Prostate gland (tissue), 2 donors: ENCODE data around the gene VCAN.

Experiments used
- POLR2A ChIP-seq: fragments of 450-650 bp; IDR thresholded peaks from one replicate; pipeline ENCODE4 v1.6.1; 2016; ENCODE audit warnings: antibody characterized with exemption, mild to moderate bottlenecking
- POLR2AphosphoS5 ChIP-seq: sonication (generic); formaldehyde crosslinking; IDR thresholded peaks from one replicate; pipeline ENCODE4 v1.6.1; 2017; ENCODE audit warnings: antibody characterized with exemption
- TF ChIP-seq, protein P1 (sequence below), 4 experiments: fragments of 200-600 bp in 2 of 4; fragments of 450-650 bp in 2 of 4; sonication (generic) in 2 of 4; IDR thresholded peaks; 1 replicate in 3 of 4; 2 replicates in 1 of 4; pipeline ENCODE4 v1.5.1; 2016 to 2019; ENCODE audit warnings: antibody characterized with exemption in 4 of 4, mild to moderate bottlenecking in 2 of 4, moderate library complexity in 2 of 4

DNA sequence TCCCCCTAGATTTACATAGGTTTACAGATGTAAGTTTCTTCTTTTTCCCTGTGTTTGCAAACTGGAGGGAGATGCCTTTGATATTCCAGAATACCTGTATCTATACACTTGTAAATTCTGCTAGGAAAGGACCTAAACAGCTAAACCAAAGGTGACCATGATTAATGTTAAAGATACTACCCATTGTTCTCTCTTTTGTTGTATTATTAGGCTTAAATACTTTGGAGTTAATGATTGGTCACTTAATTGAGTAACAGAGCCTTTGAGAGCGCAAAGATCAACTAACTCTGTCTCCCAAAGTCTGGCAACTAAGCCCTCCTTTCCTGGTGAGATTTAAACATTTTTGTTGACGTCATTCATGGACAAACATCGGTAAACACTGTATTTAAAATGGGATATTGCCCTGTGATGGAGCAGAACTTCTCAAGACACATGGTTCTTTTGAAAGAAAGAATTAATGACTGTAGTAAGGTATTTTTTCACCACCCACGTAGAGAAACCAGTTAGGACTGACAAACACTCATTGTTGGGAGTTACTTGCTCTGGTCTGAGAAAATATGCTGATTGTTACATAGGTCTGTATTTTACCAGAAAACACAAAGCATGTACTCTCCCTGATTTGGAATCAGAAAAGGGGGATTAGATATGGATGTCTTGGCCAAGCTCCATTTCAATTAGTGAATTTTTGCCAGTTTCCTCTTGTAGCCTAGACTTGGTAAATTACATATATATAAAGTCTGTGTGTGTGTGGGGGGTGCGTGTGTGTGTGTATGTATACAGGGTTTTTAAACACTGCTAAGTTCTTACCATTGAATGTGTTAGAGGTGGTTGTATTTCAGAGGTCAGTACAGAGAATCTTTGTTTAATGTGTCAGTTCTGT, 4.6 kb downstream of the VCAN start:
- TF ChIP-seq, protein P1, sequence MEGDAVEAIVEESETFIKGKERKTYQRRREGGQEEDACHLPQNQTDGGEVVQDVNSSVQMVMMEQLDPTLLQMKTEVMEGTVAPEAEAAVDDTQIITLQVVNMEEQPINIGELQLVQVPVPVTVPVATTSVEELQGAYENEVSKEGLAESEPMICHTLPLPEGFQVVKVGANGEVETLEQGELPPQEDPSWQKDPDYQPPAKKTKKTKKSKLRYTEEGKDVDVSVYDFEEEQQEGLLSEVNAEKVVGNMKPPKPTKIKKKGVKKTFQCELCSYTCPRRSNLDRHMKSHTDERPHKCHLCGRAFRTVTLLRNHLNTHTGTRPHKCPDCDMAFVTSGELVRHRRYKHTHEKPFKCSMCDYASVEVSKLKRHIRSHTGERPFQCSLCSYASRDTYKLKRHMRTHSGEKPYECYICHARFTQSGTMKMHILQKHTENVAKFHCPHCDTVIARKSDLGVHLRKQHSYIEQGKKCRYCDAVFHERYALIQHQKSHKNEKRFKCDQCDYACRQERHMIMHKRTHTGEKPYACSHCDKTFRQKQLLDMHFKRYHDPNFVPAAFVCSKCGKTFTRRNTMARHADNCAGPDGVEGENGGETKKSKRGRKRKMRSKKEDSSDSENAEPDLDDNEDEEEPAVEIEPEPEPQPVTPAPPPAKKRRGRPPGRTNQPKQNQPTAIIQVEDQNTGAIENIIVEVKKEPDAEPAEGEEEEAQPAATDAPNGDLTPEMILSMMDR (IDR thresholded peaks at IDR 0.05), result no peak
- TF ChIP-seq POLR2A, result no peak
- TF ChIP-seq POLR2AphosphoS5, result no peak
